Astrocyte (in vitro differentiated cells and primary cell): ENCODE data around the gene PARD3B.

Experiments used
- EZH2 ChIP-seq: IDR thresholded peaks from 2 replicates; pipeline ENCODE4 v1.6.1; 2012; ENCODE audit warnings: mild to moderate bottlenecking, low read length, inconsistent platforms; ENCODE audit not compliant: insufficient read depth
- TF ChIP-seq, protein P1 (sequence below): IDR thresholded peaks from 2 replicates; pipeline ENCODE4 v1.5.1; 2011; ENCODE audit warnings: low read depth, mild to moderate bottlenecking, inconsistent platforms, low read length, moderate library complexity; ENCODE audit not compliant: insufficient read depth

DNA sequence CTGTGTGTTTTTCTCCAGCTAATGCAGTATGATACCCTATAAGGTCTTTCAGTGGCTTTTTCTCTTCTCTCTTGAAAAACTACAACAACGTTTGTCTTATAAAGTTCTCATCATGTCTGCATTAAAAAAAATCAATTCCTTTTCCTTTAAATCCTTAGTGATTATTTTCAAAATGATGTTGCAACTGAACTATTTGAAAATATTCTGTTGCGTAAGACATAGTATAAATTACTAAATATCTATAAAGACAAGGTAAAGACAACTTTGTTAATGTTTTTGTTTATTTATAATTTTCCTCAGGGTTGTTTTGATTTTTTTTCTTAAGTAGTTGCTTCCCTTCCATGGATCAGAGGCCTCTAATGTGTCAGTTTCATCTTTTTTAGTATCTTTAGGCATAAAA is 21.2 kb downstream of the PARD3B start:
- TF ChIP-seq, protein P1, sequence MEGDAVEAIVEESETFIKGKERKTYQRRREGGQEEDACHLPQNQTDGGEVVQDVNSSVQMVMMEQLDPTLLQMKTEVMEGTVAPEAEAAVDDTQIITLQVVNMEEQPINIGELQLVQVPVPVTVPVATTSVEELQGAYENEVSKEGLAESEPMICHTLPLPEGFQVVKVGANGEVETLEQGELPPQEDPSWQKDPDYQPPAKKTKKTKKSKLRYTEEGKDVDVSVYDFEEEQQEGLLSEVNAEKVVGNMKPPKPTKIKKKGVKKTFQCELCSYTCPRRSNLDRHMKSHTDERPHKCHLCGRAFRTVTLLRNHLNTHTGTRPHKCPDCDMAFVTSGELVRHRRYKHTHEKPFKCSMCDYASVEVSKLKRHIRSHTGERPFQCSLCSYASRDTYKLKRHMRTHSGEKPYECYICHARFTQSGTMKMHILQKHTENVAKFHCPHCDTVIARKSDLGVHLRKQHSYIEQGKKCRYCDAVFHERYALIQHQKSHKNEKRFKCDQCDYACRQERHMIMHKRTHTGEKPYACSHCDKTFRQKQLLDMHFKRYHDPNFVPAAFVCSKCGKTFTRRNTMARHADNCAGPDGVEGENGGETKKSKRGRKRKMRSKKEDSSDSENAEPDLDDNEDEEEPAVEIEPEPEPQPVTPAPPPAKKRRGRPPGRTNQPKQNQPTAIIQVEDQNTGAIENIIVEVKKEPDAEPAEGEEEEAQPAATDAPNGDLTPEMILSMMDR: no peak
- TF ChIP-seq EZH2: no peak
